HepG2 (cell line): ENCODE data around the gene NOTUM. TPM values are rescaled to one million over a fixed set of nuclear protein-coding genes. Genes with fewer than 3 reads are reported as not detected.

Source experiments
- ATAC-seq: fragments of 200-7000 bp; cut with Tn5 transposase; 3 replicates; pipeline ENCODE4 v1.9.1; 2020; ENCODE audit warnings: mild to moderate bottlenecking, moderate library complexity
- BruUV-seq: library from RNA; stranded (reverse); fragments of 400-500 nt; replicated peaks from 2 replicates; lab custom pipeline; 2021; lab: Mats Ljungman, UMichigan
- CTCF ChIA-PET: fragments of 300-600 bp; formaldehyde crosslinking; extraction: SDS; loops from one replicate; lab custom pipeline; 2021; ENCODE audit warnings: low total read pairs, inconsistent platforms, low intra/inter-chr PET ratio; lab: Yijun Ruan, JAX
- POLR2A ChIA-PET: fragments of 350-600 bp; sonication (Branson Sonifier 250); formaldehyde crosslinking; loops from one replicate; lab custom pipeline; 2020; ENCODE audit warnings: antibody characterized with exemption, inconsistent platforms; lab: Yijun Ruan, JAX
- DNase-seq: peaks from one replicate; pipeline ENCODE4 v3.0.0-alpha.2; 2015; ENCODE audit warnings: low spot score
- FAIRE-seq: peaks from 3 replicates; lab custom pipeline; 2011; peaks lifted over from hg19 to GRCh38; lab: Jason Lieb, UNC
- H2AFZ ChIP-seq: one replicate; pipeline ENCODE4 v1.6.1; 2011; ENCODE audit warnings: low read length, inconsistent platforms
- H3K27ac ChIP-seq: fragments of 300-600 bp; 3 replicates; pipeline ENCODE4 v1.8.0; 2011; ENCODE audit warnings: mixed run types, mild to moderate bottlenecking, mixed read lengths, low read length, inconsistent platforms; ENCODE audit not compliant: insufficient read depth; ENCODE audit errors: extremely low read length
- H3K27me3 ChIP-seq, 2 experiments: fragments of 200-600 bp in 1 of 2; 2 replicates in 1 of 2; 3 replicates in 1 of 2; pipeline versions ENCODE4 v1.6.0 to v1.8.0; 2011; ENCODE audit warnings: low read length in 2 of 2, mild to moderate bottlenecking in 2 of 2, moderate library complexity in 2 of 2, inconsistent platforms in 1 of 2; ENCODE audit not compliant: insufficient read depth in 2 of 2, control insufficient read depth in 1 of 2
- H3K36me3 ChIP-seq, 2 experiments: fragments of 200-600 bp in 1 of 2; replicated peaks in 1 of 2; 2 replicates in 1 of 2; 3 replicates in 1 of 2; pipeline versions ENCODE4 v1.5.1 to v1.8.0; 2011; ENCODE audit warnings: low read length in 2 of 2, inconsistent platforms in 1 of 2; ENCODE audit not compliant: insufficient read depth in 2 of 2, control insufficient read depth in 1 of 2
- H3K4me1 ChIP-seq: 2 replicates; pipeline ENCODE4 v1.5.1; 2012; ENCODE audit warnings: low read length, inconsistent platforms; ENCODE audit not compliant: insufficient read depth
- H3K4me2 ChIP-seq: 2 replicates; pipeline ENCODE4 v1.6.0; 2011; ENCODE audit warnings: low read depth, low read length, inconsistent platforms
- H3K4me3 ChIP-seq, 3 experiments: fragments of 200-600 bp in 1 of 3; sonication (generic), shearing (Covaris generic) in 1 of 3; replicated peaks in 1 of 3; 2 replicates each; pipeline ENCODE4 v1.5.1; 2011 to 2016; ENCODE audit warnings: low read length in 3 of 3, inconsistent platforms in 2 of 3, low read depth in 2 of 3, mild to moderate bottlenecking in 2 of 3, control low read depth in 1 of 3, mixed read lengths in 1 of 3; ENCODE audit not compliant: insufficient read depth in 1 of 3
- H3K79me2 ChIP-seq: one replicate; pipeline ENCODE4 v1.6.1; 2011; ENCODE audit warnings: low read length, inconsistent platforms; ENCODE audit not compliant: insufficient read depth
- H3K9ac ChIP-seq: 2 replicates; pipeline ENCODE4 v1.6.0; 2011; ENCODE audit warnings: mild to moderate bottlenecking, low read depth, low read length, inconsistent platforms; ENCODE audit not compliant: insufficient read depth
- H3K9me3 ChIP-seq: 2 replicates; pipeline ENCODE4 v1.5.1; 2012; ENCODE audit warnings: mild to moderate bottlenecking, low read length
- H4K20me1 ChIP-seq: 2 replicates; pipeline ENCODE4 v1.6.0; 2011; ENCODE audit warnings: inconsistent platforms, mild to moderate bottlenecking, low read length, moderate library complexity; ENCODE audit not compliant: insufficient read depth
- BCL3 ChIP-seq: sonication (generic); formaldehyde crosslinking; IDR thresholded peaks from 2 replicates; pipeline ENCODE4 v1.5.1; 2020; ENCODE audit warnings: mild to moderate bottlenecking, missing genetic modification reagents, moderate library complexity
- BCL6 ChIP-seq: IDR thresholded peaks from 2 replicates; pipeline ENCODE4 v1.6.1; 2016; ENCODE audit warnings: missing genetic modification reagents, missing compliant biosample characterization
- BHLHE40 ChIP-seq: IDR thresholded peaks from 2 replicates; pipeline ENCODE4 v1.6.1; 2011; ENCODE audit warnings: low read length, improper control_type of control experiment
- HES4 ChIP-seq: sonication (generic); formaldehyde crosslinking; IDR thresholded peaks from 2 replicates; pipeline ENCODE4 v1.9.0; 2021; ENCODE audit warnings: mild to moderate bottlenecking, missing genetic modification reagents, borderline replicate concordance
- HMGA1 ChIP-seq: sonication (generic); formaldehyde crosslinking; conservative IDR thresholded peaks from 2 replicates; pipeline ENCODE4 v1.4.0; 2020; ENCODE audit warnings: missing genetic modification reagents
- KLF9 ChIP-seq: IDR thresholded peaks from 2 replicates; pipeline ENCODE4 v1.6.1; 2016; ENCODE audit warnings: low read depth
- MTF1 ChIP-seq: sonication (generic); formaldehyde crosslinking; IDR thresholded peaks from 2 replicates; pipeline ENCODE4 v1.5.0; 2020; ENCODE audit warnings: missing genetic modification reagents
- POLR2AphosphoS5 ChIP-seq: IDR thresholded peaks from 2 replicates; pipeline ENCODE4 v1.6.1; 2012; ENCODE audit warnings: low read depth, low read length
- PRPF4 ChIP-seq: fragments of 200-400 bp; formaldehyde crosslinking; IDR thresholded peaks from 2 replicates; pipeline ENCODE4 v1.6.1; 2016; ENCODE audit warnings: low read length, low read depth; ENCODE audit not compliant: poor library complexity, severe bottlenecking
- RFXANK ChIP-seq: IDR thresholded peaks from 2 replicates; pipeline ENCODE4 v1.6.1; 2016
- RFXAP ChIP-seq: sonication (generic); formaldehyde crosslinking; IDR thresholded peaks from 2 replicates; pipeline ENCODE4 v1.4.0; 2020; ENCODE audit warnings: missing genetic modification reagents, borderline replicate concordance
- SAP130 ChIP-seq: IDR thresholded peaks from 2 replicates; pipeline ENCODE4 v1.6.1; 2016; ENCODE audit warnings: low read depth
- SNAPC2 ChIP-seq: sonication (generic); formaldehyde crosslinking; IDR thresholded peaks from 2 replicates; pipeline ENCODE4 v1.8.1; 2022; ENCODE audit warnings: mild to moderate bottlenecking, missing genetic modification reagents
- SOX5 ChIP-seq: IDR thresholded peaks from 2 replicates; pipeline ENCODE4 v1.6.1; 2016; ENCODE audit warnings: borderline replicate concordance
- TSC22D2 ChIP-seq: sonication (generic); formaldehyde crosslinking; IDR thresholded peaks from 2 replicates; pipeline ENCODE4 v1.5.1; 2020; ENCODE audit warnings: missing genetic modification reagents, mild to moderate bottlenecking, borderline replicate concordance
- ZBTB38 ChIP-seq: sonication (generic); formaldehyde crosslinking; IDR thresholded peaks from 2 replicates; pipeline ENCODE4 v1.5.1; 2020; ENCODE audit warnings: mild to moderate bottlenecking, missing genetic modification reagents
- ZNF10 ChIP-seq: sonication (generic); formaldehyde crosslinking; IDR thresholded peaks from 2 replicates; pipeline ENCODE4 v1.4.0; 2020; ENCODE audit warnings: mild to moderate bottlenecking, low read depth, missing genetic modification reagents, borderline replicate concordance
- ZNF225 ChIP-seq: sonication (generic); formaldehyde crosslinking; IDR thresholded peaks from 2 replicates; pipeline ENCODE4 v1.4.0; 2020; ENCODE audit warnings: mild to moderate bottlenecking, missing genetic modification reagents
- ZNF562 ChIP-seq: sonication (generic); formaldehyde crosslinking; IDR thresholded peaks from 2 replicates; pipeline ENCODE4 v1.8.0; 2022; ENCODE audit warnings: missing genetic modification reagents, borderline replicate concordance
- ZNF576 ChIP-seq: sonication (generic); formaldehyde crosslinking; IDR thresholded peaks from 2 replicates; pipeline ENCODE4 v1.4.0; 2020; ENCODE audit warnings: mild to moderate bottlenecking, missing genetic modification reagents
- ZNF629 ChIP-seq: sonication (generic); formaldehyde crosslinking; conservative IDR thresholded peaks from 2 replicates; pipeline ENCODE4 v1.5.0; 2020; ENCODE audit warnings: missing genetic modification reagents
- ZNF800 ChIP-seq: sonication (generic); formaldehyde crosslinking; IDR thresholded peaks from 2 replicates; pipeline ENCODE4 v1.4.0; 2020; ENCODE audit warnings: missing genetic modification reagents
- ZSCAN9 ChIP-seq: IDR thresholded peaks from 2 replicates; pipeline ENCODE4 v1.6.1; 2016; ENCODE audit warnings: borderline replicate concordance
- WGBS: methylation state at CpG from one replicate; pipeline ENCODE4 v1.1.6; 2017; ENCODE audit warnings: low lambda C conversion rate; 5-methylcytosine and 5-hydroxymethylcytosine counted together
- in situ Hi-C: cut with HindIII; loops from 2 replicates; pipeline ENCODE4 v1.10.0; 2017; ENCODE audit warnings: low pct_unique_long_range_greater_than_20kb; ENCODE audit not compliant: extremely low pct_ligation_motif_present
- intact Hi-C: fragments of 100-400 bp; cut with micrococcal nuclease; formaldehyde crosslinking; loops from one replicate; pipeline ENCODE4 v1.10.0; 2022; ENCODE audit not compliant: unreplicated experiment
- polyA plus RNA-seq, 8 experiments: library from polyadenylated mRNA; depleted of rRNA in 3 of 8; stranded (reverse) in 7 of 8; unstranded in 1 of 8; fragments of >200 nt; fragmentation: Illumina TruSeq in 4 of 8; extraction: Trizol in 4 of 8; gene quantifications; 2 replicates each; pipeline versions ENCODE4 v1.2.1 to v1.2.3, GENCODE V29; 2011 to 2016; ENCODE audit warnings: low read depth in 4 of 8, missing spikeins in 1 of 8, mixed read lengths in 1 of 8; ENCODE audit not compliant: insufficient read depth in 1 of 8
- total RNA-seq, 5 experiments: library from RNA; depleted of rRNA; stranded (reverse); fragments of >200 nt; fragmentation: Illumina TruSeq; extraction: Trizol; gene quantifications; 2 replicates each; pipeline ENCODE4 v1.2.3, GENCODE V29; 2016; ENCODE audit warnings: low read depth in 1 of 5

NOTUM gene
- total and polyA plus RNA-seq, 2 of the 13 experiments (the other 11 are each of a cell fraction or from before 2014, with no cell fraction given): 150 to 160 TPM

- peak overlapping the region; percentile 95 for H3K27ac ChIP-seq
- no peaks in the 10 kb centered on the region for H3K27me3 ChIP-seq
- no peaks in the 10 kb centered on the region for H3K9me3 ChIP-seq
- DNase-seq: no peak
- no peak for ATAC-seq
- FAIRE-seq: no peak
- peaks cover 99% of the 10 kb centered on the region for H3K4me1 ChIP-seq
- in situ Hi-C loops (loop anchor here (5.0 kb wide), 1 partner anchor 41 kb away; no protein-coding TSS in a partner anchor), intact Hi-C loops (no loop called here)
- WGBS: 82% methylated on average over 7 of the region's 7 CpGs
- peak overlapping the region; percentile 70 for H3K4me2 ChIP-seq
- H3K9ac ChIP-seq: peak overlapping the region; percentile 80
- CTCF ChIA-PET: interaction anchor here (5.6 kb wide), 1 partner anchor 38 kb away, joined by 73 read pairs; the partner anchor contains the start of gene NOTUM
- H4K20me1 ChIP-seq: no peaks in the 10 kb centered on the region
- peak overlapping the region in 2 of 3 experiments; percentile 7 to 46; a peak in 1 of 6 replicates for H3K4me3 ChIP-seq
- POLR2A ChIA-PET: interaction anchor here (3.2 to 16.1 kb wide), 7 partner anchors 19 to 44 kb away, joined by 11 to 470 read pairs (median 356); partner anchors contain the start of genes ASPSCR1, CENPX, LRRC45 and NOTUM
- H3K36me3 ChIP-seq: no peaks in the 10 kb centered on the region
- no TSS peak for BruUV-seq
- H3K79me2 ChIP-seq: peaks cover 75% of the 10 kb centered on the region
- H2AFZ ChIP-seq: no peak overlapping the region
- TF ChIP-seq KLF9 (CRISPR knock-in tag): no peak
- TF ChIP-seq ZNF562: no peak
- peak; percentile 34; the same call in 1 of the 2 replicates for TF ChIP-seq ZBTB38 (CRISPR knock-in tag)
- no peak for TF ChIP-seq BCL6 (CRISPR knock-in tag)
- TF ChIP-seq TSC22D2 (CRISPR knock-in tag): 0 out of 2 replicates have a peak, but pooled peaks have one; percentile 24
- no peak for TF ChIP-seq ZNF225
- TF ChIP-seq PRPF4: peak; percentile 96
- TF ChIP-seq POLR2AphosphoS5: no peak
- TF ChIP-seq SOX5: no peak
- TF ChIP-seq ZNF629 (CRISPR knock-in tag): no peak
- no peak for TF ChIP-seq HMGA1
- no peak for TF ChIP-seq ZNF800
- TF ChIP-seq MTF1 (CRISPR knock-in tag): no peak
- 0 out of 2 replicates have a peak, but pooled peaks have one; percentile 14 for TF ChIP-seq SAP130
- TF ChIP-seq BHLHE40: no peak
- no peak for TF ChIP-seq SNAPC2 (CRISPR knock-in tag)
- TF ChIP-seq HES4 (CRISPR knock-in tag): no peak
- TF ChIP-seq RFXANK: no peak
- no peak for TF ChIP-seq RFXAP (CRISPR knock-in tag)
- TF ChIP-seq ZNF576 (CRISPR knock-in tag): no peak
- TF ChIP-seq ZSCAN9 (CRISPR knock-in tag): no peak
- TF ChIP-seq ZNF10 (CRISPR knock-in tag): no peak
- no peak for TF ChIP-seq BCL3 (CRISPR knock-in tag)
These were observed 37.2 kb upstream of the NOTUM start for GRCh38 chr17:81998212-81998611.
